DOHH2 (cell line): ENCODE results near the gene MS4A6E.
"Not testable (repeated sequence)": the region's sequence is repeated elsewhere in the genome, so short reads cannot be mapped to it uniquely, and the experiment has no call there.

Experiments used
- H3F3A ChIP-seq: fragments of 200-600 bp; sonication (generic), shearing (Covaris generic); 2 replicates; pipeline ENCODE4 v1.6.0; 2016; ENCODE audit warnings: antibody characterized with exemption, mild to moderate bottlenecking; ENCODE audit not compliant: control insufficient read depth, insufficient read depth
- H3K27ac ChIP-seq: fragments of 200-600 bp; sonication (generic); 2 replicates; pipeline ENCODE4 v1.5.1; 2014; ENCODE audit warnings: low read depth, mild to moderate bottlenecking, low read length, moderate library complexity
- H3K27me3 ChIP-seq: fragments of 200-600 bp; sonication (generic); 2 replicates; pipeline ENCODE4 v1.6.1; 2014; ENCODE audit warnings: mild to moderate bottlenecking, low read length, mixed read lengths; ENCODE audit not compliant: control insufficient read depth
- H3K36me3 ChIP-seq: fragments of 200-600 bp; sonication (generic); 2 replicates; pipeline ENCODE4 v1.6.1; 2014; ENCODE audit warnings: mild to moderate bottlenecking, low read length, moderate library complexity, mixed read lengths; ENCODE audit not compliant: control insufficient read depth
- H3K4me1 ChIP-seq: fragments of 200-600 bp; sonication (generic); 2 replicates; pipeline ENCODE4 v1.6.1; 2014; ENCODE audit warnings: mild to moderate bottlenecking, low read length, mixed read lengths; ENCODE audit not compliant: control insufficient read depth
- H3K4me2 ChIP-seq: fragments of 200-600 bp; sonication (generic); 2 replicates; pipeline ENCODE4 v1.6.0; 2014; ENCODE audit warnings: mild to moderate bottlenecking, low read length, moderate library complexity
- H3K4me3 ChIP-seq: fragments of 200-600 bp; sonication (generic); 2 replicates; pipeline ENCODE4 v1.5.1; 2014; ENCODE audit warnings: mild to moderate bottlenecking, low read length, mixed read lengths
- H3K79me2 ChIP-seq: fragments of 200-600 bp; sonication (generic); 2 replicates; pipeline ENCODE4 v1.6.1; 2014; ENCODE audit warnings: mild to moderate bottlenecking, low read length, mixed read lengths; ENCODE audit not compliant: control insufficient read depth
- H3K9me2 ChIP-seq: fragments of 200-600 bp; sonication (generic); replicated peaks from 2 replicates; pipeline ENCODE4 v1.6.1; 2014; ENCODE audit warnings: mild to moderate bottlenecking, low read length, mixed read lengths; ENCODE audit not compliant: control insufficient read depth
- H3K9me3 ChIP-seq: fragments of 200-600 bp; sonication (generic); 2 replicates; pipeline ENCODE4 v1.6.1; 2014; ENCODE audit warnings: antibody characterized with exemption, low read length, mixed read lengths; ENCODE audit not compliant: control insufficient read depth, insufficient read depth
- H4K20me1 ChIP-seq: fragments of 200-600 bp; sonication (generic); 2 replicates; pipeline ENCODE4 v1.6.0; 2014; ENCODE audit warnings: low read depth, mild to moderate bottlenecking, antibody characterized with exemption, low read length, moderate library complexity; ENCODE audit not compliant: control insufficient read depth, insufficient read depth
- CTCF ChIP-seq: fragments of 200-600 bp; sonication (generic); IDR thresholded peaks from one replicate; pipeline ENCODE4 v1.5.1; 2014; ENCODE audit warnings: antibody characterized with exemption, mild to moderate bottlenecking, low read depth, low read length; ENCODE audit not compliant: poor library complexity, severe bottlenecking
- EZH2phosphoT487 ChIP-seq: fragments of 200-600 bp; sonication (generic); IDR thresholded peaks from 2 replicates; pipeline ENCODE4 v1.6.1; 2017; ENCODE audit warnings: borderline replicate concordance, mild to moderate bottlenecking, antibody characterized with exemption, low read length, moderate library complexity, mixed read lengths

MS4A6E gene

DNA sequence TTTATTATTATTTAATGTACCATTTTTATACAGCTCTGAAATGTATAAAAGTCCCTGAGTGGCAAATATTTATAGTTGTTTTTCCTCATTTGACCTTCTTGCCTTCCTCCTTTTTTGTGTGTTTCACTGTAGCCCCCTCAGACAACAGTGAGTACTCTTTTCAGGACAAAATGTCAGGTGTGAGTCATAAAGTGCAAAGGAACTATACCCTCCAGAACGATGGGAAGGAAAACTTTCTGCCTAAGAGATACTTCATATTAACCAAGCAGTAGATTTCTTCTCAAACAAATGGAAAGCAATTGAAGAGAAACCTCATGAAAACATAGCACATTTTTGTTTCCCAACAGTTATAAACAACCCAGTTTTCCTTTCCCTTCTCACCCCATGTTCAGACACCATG, 35.2 kb downstream of the MS4A6E start:
- H3K4me1 ChIP-seq = peaks cover 52% of the 10 kb centered on the region
- TF ChIP-seq EZH2phosphoT487 (no peak), CTCF (no peak)
- no peak overlapping the region for H3K4me2 ChIP-seq
- H3K27ac ChIP-seq = no peak overlapping the region
- H3K4me3 ChIP-seq = no peak overlapping the region
- peaks cover 19% of the 10 kb centered on the region; the same call in 1 of the 2 replicates for H3K36me3 ChIP-seq
- H3F3A ChIP-seq = no peaks in the 10 kb centered on the region
- H3K27me3 ChIP-seq = no peaks in the 10 kb centered on the region
- peaks cover 32% of the 10 kb centered on the region for H3K9me3 ChIP-seq
- H3K9me2 ChIP-seq = no peaks in the 10 kb centered on the region
- H4K20me1 ChIP-seq = no peaks in the 10 kb centered on the region
- H3K79me2 ChIP-seq = no peaks in the 10 kb centered on the region

GRCh38 chr11:60363542-60364470, 36.8 kb downstream of the MS4A6E start:
- peak overlapping the region; percentile 73 for H3K4me2 ChIP-seq
- peaks cover 46% of the 10 kb centered on the region for H3K4me1 ChIP-seq
- peaks cover 19% of the 10 kb centered on the region; the same call in 1 of the 2 replicates for H3K36me3 ChIP-seq
- H3K9me3 ChIP-seq = peaks cover 43% of the 10 kb centered on the region
- no peaks in the 10 kb centered on the region for H3K9me2 ChIP-seq
- no peaks in the 10 kb centered on the region for H4K20me1 ChIP-seq
- H3K4me3 ChIP-seq = peak overlapping the region; percentile 56
- H3K79me2 ChIP-seq = no peaks in the 10 kb centered on the region
- no peaks in the 10 kb centered on the region for H3K27me3 ChIP-seq
- no peak for TF ChIP-seq EZH2phosphoT487
- peak; percentile 76 for TF ChIP-seq CTCF
- no peaks in the 10 kb centered on the region for H3F3A ChIP-seq
- H3K27ac ChIP-seq = peak overlapping the region; percentile 35

- H3K4me1 ChIP-seq = peaks cover 46% of the 10 kb centered on the region
- peaks cover 19% of the 10 kb centered on the region for H3K9me3 ChIP-seq
- not testable (repeated sequence) for H3K27me3 ChIP-seq, H4K20me1 ChIP-seq, H3K27ac ChIP-seq, H3K9me2 ChIP-seq, H3F3A ChIP-seq, H3K4me3 ChIP-seq, H3K79me2 ChIP-seq, H3K36me3 ChIP-seq
- 0 out of 2 replicates have a peak overlapping the region, but pooled peaks have one; percentile 26 for H3K4me2 ChIP-seq
Observed at GRCh38 chr11:60366262-60366904, 39.3 kb downstream of the MS4A6E start.

- Histone ChIP-seq H3K27ac (0 out of 2 replicates have a peak overlapping the region, but pooled peaks have one; percentile 12), H3F3A (no peaks in the 10 kb centered on the region), H3K79me2 (no peaks in the 10 kb centered on the region), H3K36me3 (0 out of 2 replicates have a peak, but pooled peaks cover 3% of the 10 kb centered on the region), H3K9me3 (peaks cover 14% of the 10 kb centered on the region; the same call in 1 of the 2 replicates), H3K4me3 (no peak overlapping the region), H3K27me3 (no peaks in the 10 kb centered on the region), H3K4me1 (peaks cover 46% of the 10 kb centered on the region), H3K4me2 (peak overlapping the region; percentile 26), H3K9me2 (no peaks in the 10 kb centered on the region), H4K20me1 (no peaks in the 10 kb centered on the region)
- TF ChIP-seq EZH2phosphoT487 (no peak), CTCF (no peak)
Observed at GRCh38 chr11:60367009-60367408, 40.0 kb downstream of the MS4A6E start.
